Measurements from ENCODE around the gene PSME3IP1.

DNA sequence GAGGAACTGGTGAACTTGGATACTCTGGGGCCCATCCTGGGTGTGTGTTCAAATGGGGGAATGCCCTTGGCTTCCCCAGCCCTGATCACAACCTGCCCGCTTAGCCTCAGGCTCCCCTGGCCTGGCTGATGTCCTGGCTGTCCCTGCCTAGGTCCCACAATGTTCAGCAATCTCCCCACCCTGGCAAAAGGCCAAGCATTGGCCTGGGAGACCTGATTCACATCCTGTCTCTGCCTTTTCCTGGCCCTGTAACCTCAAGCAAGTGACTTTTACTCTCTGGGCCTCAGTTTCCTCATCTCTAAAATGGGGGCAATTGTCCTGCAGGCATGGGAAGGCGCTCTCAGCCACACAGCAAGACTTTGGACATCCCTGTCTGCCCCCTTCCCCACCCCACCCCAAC is 79.1 kb downstream of the PSME3IP1 start:
- TF ChIP-seq, protein P1, sequence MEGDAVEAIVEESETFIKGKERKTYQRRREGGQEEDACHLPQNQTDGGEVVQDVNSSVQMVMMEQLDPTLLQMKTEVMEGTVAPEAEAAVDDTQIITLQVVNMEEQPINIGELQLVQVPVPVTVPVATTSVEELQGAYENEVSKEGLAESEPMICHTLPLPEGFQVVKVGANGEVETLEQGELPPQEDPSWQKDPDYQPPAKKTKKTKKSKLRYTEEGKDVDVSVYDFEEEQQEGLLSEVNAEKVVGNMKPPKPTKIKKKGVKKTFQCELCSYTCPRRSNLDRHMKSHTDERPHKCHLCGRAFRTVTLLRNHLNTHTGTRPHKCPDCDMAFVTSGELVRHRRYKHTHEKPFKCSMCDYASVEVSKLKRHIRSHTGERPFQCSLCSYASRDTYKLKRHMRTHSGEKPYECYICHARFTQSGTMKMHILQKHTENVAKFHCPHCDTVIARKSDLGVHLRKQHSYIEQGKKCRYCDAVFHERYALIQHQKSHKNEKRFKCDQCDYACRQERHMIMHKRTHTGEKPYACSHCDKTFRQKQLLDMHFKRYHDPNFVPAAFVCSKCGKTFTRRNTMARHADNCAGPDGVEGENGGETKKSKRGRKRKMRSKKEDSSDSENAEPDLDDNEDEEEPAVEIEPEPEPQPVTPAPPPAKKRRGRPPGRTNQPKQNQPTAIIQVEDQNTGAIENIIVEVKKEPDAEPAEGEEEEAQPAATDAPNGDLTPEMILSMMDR (IDR thresholded peaks at IDR 0.05), result no peak
- no peak for TF ChIP-seq POLR2A (IDR thresholded peaks at IDR 0.05)

All from body of pancreas (tissue), 4 donors.